Endometrial microvascular endothelial cells (primary cell): ENCODE data around the gene ALKBH8. TPM values are rescaled to one million over a fixed set of nuclear protein-coding genes. Genes with fewer than 3 reads are reported as not detected.
"Not testable (repeated sequence)": the region's sequence is repeated elsewhere in the genome, so short reads cannot be mapped to it uniquely, and the experiment has no call there.

ENCODE experiments used
- in situ Hi-C: cut with HindIII; loops from 2 replicates; pipeline ENCODE4 v1.10.0; 2017; ENCODE audit warnings: low sequenced_read_pairs, low pct_unique_long_range_greater_than_20kb; ENCODE audit errors: inconsistent ontology term
- total RNA-seq: library from RNA; depleted of rRNA; stranded (reverse); fragments of >200 nt; gene quantifications from one replicate; pipeline ENCODE4 v1.2.3, GENCODE V29; 2015; ENCODE audit errors: inconsistent ontology term

Gene ALKBH8
- total RNA-seq, 1 donor from 2014 or later, result 13.7 TPM

- in situ Hi-C loops, result not testable (repeated sequence)
Measured at GRCh38 chr11:107466275-107466866, 99.2 kb downstream of the ALKBH8 start.

DNA sequence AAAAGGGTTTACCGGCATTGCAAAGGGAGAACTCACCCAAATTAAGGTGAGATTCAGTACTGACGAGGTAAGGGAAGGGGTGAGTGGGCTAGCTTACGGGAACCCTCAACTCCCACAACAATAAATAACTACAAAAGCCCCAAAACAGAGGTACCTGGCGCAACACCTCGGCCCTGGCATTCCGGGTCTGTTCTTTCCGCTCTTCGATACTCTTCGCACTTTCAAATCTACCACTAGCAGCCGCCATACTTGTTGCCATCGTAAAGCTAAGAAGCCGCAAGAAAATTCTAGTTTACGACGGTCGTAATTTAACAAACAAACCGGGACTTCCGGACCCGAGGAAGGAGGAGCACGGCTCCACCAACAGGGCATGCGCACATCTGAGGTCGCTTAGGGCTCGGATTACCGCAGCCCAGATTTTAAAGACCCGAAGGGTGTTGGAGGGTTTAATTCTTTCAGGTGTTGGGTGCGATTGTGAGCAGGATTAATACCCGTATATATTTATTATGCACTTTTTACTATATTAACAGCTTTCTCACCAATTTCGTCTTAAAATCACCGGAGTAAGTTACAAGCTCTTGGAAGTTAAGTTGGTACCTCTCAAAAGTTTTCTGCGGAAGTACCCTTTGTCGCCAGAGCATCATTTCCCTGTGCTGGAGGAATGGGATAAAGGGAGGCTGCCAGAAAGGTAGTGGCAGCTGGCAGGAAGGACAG lies 107.8 kb downstream of the ALKBH8 start, which contains the start of gene CWF19L2:
CWF19L2 (minus strand) TSS at position 268 of the 714 bp plus-strand sequence; CDS start at position 259, 9 bp downstream.
- in situ Hi-C loops, result no loop called here

DNA sequence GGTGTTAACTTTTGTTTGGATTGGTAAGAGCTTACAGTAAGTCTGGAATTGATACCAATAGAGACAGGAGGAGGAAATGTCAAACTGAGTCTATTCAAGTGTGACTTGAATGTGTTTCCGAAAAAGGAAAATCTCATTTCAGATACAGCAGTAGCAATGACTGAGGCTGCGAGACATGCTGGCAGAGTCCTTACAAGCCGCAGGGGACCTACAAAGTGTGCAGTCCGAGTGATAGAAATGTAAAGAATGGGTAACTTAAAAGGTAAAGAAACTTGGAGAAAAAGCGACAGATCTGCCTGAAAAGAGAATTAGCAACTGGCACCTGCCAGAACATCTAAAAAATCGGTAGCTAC lies 108.4 kb downstream of the ALKBH8 start:
- in situ Hi-C loops, result no loop called here

DNA sequence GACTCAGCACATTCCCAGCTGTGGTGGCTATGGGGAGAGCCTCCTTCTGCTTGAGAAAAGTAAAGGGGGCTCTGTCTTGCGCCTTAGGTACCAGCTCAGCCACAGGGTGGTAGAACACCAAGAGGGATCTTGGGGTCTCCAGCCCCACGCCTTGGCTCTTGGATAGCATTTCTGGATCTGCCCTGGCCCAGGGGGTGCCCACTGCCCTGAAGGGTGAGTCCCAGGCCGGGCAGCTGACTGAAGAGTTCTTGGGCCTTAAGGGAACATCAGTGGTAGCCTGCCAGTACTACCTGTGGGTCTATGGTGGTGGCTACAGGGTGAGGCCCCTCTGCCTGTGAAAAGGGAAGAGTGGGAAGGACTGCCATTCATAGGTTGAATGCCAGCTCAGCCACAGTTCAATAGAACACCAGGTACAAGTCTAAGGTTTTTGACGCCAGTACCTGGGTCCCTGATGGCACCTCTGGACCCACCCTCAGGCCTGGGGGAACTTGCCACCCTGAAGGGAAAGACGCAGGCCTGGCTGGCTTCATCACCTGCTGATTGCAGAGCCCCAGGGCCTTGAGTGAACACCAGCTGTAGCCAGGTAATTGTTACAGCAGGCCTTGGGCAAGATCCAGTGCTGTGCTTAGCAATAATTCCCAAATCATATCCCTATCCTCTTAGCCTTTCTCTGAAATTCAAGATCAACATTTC lies 111.8 kb downstream of the ALKBH8 start:
- in situ Hi-C loops, result no loop called here

Other genes with a start within 250 kb of the ALKBH8 start
- 5.9 TPM for gene CWF19L2, start 107.9 kb downstream of the ALKBH8 start, total RNA-seq
- gene ELMOD1, start 25.4 kb upstream of the ALKBH8 start, total RNA-seq, result not detected
- gene SLN, start 146.3 kb upstream of the ALKBH8 start, total RNA-seq, result not detected